A549 (cell line): ENCODE measurements around the gene STAT2.

ENCODE experiments used
- CBX8 ChIP-seq: fragments of 200-600 bp; sonication (generic); IDR thresholded peaks from 2 replicates; pipeline ENCODE4 v1.6.1; 2016
- CHD2 ChIP-seq: fragments of 150-350 bp; IDR thresholded peaks from 2 replicates; pipeline ENCODE4 v1.6.1; 2014; ENCODE audit warnings: low read length; ENCODE audit not compliant: partially characterized antibody
- CHD4 ChIP-seq: fragments of 200-600 bp; sonication (generic); IDR thresholded peaks from 2 replicates; pipeline ENCODE4 v1.6.1; 2016; ENCODE audit warnings: antibody characterized with exemption, mild to moderate bottlenecking, borderline replicate concordance
- EP300 ChIP-seq, 2 experiments: fragments of >200 bp; sonication (Bioruptor Twin); formaldehyde crosslinking; IDR thresholded peaks; 2 replicates in 1 of 2; 3 replicates in 1 of 2; pipeline ENCODE4 v1.6.1; 2016 to 2017
- FOXS1 ChIP-seq: fragments of 250-450 bp; sonication (Bioruptor Pico); IDR thresholded peaks from 2 replicates; pipeline ENCODE4 v1.5.0; 2020; ENCODE audit warnings: mild to moderate bottlenecking, moderate library complexity
- POLR2A ChIP-seq: IDR thresholded peaks from 2 replicates; pipeline ENCODE4 v1.6.1; 2012; ENCODE audit warnings: mild to moderate bottlenecking, low read length
- RAD21 ChIP-seq, 2 experiments: fragments of >200 bp in 1 of 2; sonication (Bioruptor Twin) in 1 of 2; formaldehyde crosslinking in 1 of 2; IDR thresholded peaks in 1 of 2; conservative IDR thresholded peaks in 1 of 2; 2 replicates in 1 of 2; 3 replicates in 1 of 2; pipeline ENCODE4 v1.6.1; 2012 to 2018; ENCODE audit warnings: inconsistent platforms in 1 of 2
- TP53 ChIP-seq: fragments of 250-450 bp; sonication (Bioruptor Pico); IDR thresholded peaks from 2 replicates; pipeline ENCODE4 v1.5.0; 2021; ENCODE audit warnings: mild to moderate bottlenecking, moderate library complexity
- TF ChIP-seq, protein P1 (sequence below): fragments of >200 bp; sonication (Bioruptor Twin); formaldehyde crosslinking; IDR thresholded peaks from 3 replicates; pipeline ENCODE4 v1.5.1; 2016
- TF ChIP-seq, protein P2 (sequence below): fragments of >200 bp; sonication (Bioruptor Twin); formaldehyde crosslinking; IDR thresholded peaks from 3 replicates; pipeline ENCODE4 v1.6.1; 2016
- TF ChIP-seq, protein P3 (sequence below): fragments of 450-650 bp; IDR thresholded peaks from 2 replicates; pipeline ENCODE4 v1.6.1; 2014; ENCODE audit warnings: antibody characterized with exemption
- TF ChIP-seq, protein P4 (sequence below): fragments of 250-450 bp; sonication (Bioruptor Pico); IDR thresholded peaks from 2 replicates; pipeline ENCODE4 v1.5.0; 2020; ENCODE audit warnings: low read depth, mild to moderate bottlenecking, moderate library complexity

DNA sequence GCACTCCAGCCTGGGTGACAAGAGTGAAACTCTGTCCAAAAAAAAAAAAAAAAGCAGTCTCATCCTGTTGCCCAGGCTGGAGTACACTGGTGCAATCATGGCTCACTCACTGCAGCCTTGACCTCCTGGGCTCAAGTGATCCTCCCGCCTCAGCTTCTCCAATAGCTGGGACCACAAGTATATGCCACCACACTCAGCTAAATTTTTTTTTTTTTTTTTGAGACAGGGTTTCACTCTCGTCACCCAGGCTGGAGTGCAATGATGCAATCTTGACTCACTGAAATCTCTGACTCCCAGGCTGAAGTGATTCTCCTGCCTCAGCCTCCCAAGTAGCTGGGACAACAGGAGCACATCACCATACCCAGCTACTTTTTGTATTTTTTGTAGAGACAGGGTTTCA, 38.9 kb downstream of the STAT2 start:
- TF ChIP-seq FOXS1 (CRISPR knock-in tag) = no peak
- TF ChIP-seq, protein P1, sequence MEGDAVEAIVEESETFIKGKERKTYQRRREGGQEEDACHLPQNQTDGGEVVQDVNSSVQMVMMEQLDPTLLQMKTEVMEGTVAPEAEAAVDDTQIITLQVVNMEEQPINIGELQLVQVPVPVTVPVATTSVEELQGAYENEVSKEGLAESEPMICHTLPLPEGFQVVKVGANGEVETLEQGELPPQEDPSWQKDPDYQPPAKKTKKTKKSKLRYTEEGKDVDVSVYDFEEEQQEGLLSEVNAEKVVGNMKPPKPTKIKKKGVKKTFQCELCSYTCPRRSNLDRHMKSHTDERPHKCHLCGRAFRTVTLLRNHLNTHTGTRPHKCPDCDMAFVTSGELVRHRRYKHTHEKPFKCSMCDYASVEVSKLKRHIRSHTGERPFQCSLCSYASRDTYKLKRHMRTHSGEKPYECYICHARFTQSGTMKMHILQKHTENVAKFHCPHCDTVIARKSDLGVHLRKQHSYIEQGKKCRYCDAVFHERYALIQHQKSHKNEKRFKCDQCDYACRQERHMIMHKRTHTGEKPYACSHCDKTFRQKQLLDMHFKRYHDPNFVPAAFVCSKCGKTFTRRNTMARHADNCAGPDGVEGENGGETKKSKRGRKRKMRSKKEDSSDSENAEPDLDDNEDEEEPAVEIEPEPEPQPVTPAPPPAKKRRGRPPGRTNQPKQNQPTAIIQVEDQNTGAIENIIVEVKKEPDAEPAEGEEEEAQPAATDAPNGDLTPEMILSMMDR = no peak
- TF ChIP-seq, protein P2, sequence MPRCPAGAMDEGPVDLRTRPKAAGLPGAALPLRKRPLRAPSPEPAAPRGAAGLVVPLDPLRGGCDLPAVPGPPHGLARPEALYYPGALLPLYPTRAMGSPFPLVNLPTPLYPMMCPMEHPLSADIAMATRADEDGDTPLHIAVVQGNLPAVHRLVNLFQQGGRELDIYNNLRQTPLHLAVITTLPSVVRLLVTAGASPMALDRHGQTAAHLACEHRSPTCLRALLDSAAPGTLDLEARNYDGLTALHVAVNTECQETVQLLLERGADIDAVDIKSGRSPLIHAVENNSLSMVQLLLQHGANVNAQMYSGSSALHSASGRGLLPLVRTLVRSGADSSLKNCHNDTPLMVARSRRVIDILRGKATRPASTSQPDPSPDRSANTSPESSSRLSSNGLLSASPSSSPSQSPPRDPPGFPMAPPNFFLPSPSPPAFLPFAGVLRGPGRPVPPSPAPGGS = no peak
- TF ChIP-seq EP300 (IDR thresholded peaks at IDR 0.05) = no peak
- no peak for TF ChIP-seq CHD4
- no peak for TF ChIP-seq TP53 (CRISPR knock-in tag)
- no peak for TF ChIP-seq CBX8
- TF ChIP-seq POLR2A = no peak
- TF ChIP-seq RAD21 (conservative IDR thresholded peaks at IDR 0.05 in 1 of 2, IDR thresholded peaks at IDR 0.05 in 1 of 2) = no peak
- TF ChIP-seq, protein P3, sequence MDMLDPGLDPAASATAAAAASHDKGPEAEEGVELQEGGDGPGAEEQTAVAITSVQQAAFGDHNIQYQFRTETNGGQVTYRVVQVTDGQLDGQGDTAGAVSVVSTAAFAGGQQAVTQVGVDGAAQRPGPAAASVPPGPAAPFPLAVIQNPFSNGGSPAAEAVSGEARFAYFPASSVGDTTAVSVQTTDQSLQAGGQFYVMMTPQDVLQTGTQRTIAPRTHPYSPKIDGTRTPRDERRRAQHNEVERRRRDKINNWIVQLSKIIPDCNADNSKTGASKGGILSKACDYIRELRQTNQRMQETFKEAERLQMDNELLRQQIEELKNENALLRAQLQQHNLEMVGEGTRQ = no peak
- TF ChIP-seq, protein P4, sequence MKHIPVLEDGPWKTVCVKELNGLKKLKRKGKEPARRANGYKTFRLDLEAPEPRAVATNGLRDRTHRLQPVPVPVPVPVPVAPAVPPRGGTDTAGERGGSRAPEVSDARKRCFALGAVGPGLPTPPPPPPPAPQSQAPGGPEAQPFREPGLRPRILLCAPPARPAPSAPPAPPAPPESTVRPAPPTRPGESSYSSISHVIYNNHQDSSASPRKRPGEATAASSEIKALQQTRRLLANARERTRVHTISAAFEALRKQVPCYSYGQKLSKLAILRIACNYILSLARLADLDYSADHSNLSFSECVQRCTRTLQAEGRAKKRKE (CRISPR knock-in tag) = no peak
- no peak for TF ChIP-seq CHD2
